Neuron (in vitro differentiated cells): ENCODE measurements around the gene KIF19.

Experiments used
- H2AFZ ChIP-seq: one replicate; pipeline ENCODE4 v1.6.1; 2013; ENCODE audit warnings: low read depth, mild to moderate bottlenecking, inconsistent platforms, low read length, moderate library complexity
- H3K27me3 ChIP-seq: one replicate; pipeline ENCODE4 v1.6.1; 2013; ENCODE audit warnings: low read length; ENCODE audit not compliant: insufficient read depth
- H3K36me3 ChIP-seq: one replicate; pipeline ENCODE4 v1.6.1; 2013; ENCODE audit warnings: low read length; ENCODE audit not compliant: insufficient read depth
- H3K4me1 ChIP-seq: one replicate; pipeline ENCODE4 v1.6.1; 2013; ENCODE audit warnings: low read length; ENCODE audit not compliant: insufficient read depth
- H3K4me3 ChIP-seq: 2 replicates; pipeline ENCODE4 v1.5.1; 2013; ENCODE audit warnings: mild to moderate bottlenecking, low read length, moderate library complexity
- H3K9me3 ChIP-seq: one replicate; pipeline ENCODE4 v1.6.1; 2013; ENCODE audit warnings: low read length

The KIF19 gene

DNA sequence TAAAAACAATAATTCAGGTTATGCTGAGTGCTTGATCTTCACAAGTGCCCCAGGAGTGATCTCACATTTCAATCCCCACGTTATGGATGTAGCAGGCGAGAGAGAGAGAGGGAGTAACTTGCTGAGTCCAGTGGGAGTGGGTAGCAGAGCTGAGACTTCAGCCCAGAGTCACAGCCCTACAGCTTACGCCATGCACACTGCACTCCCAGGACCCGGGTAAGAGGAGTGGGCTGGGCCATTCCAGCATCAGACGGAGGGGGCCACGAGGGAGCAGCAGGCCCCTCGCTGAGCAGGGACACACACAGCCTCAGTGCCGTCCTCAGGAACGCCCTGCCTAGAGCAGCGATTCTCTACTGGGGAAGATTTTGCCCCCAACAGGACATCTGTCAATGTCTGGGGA lies 9.8 kb upstream of the KIF19 start:
- peaks cover 9% of the 10 kb centered on the region for H3K27me3 ChIP-seq
- no peak overlapping the region for H2AFZ ChIP-seq
- no peaks in the 10 kb centered on the region for H3K4me1 ChIP-seq
- no peak overlapping the region for H3K4me3 ChIP-seq
- H3K36me3 ChIP-seq, result no peaks in the 10 kb centered on the region
- peaks cover 8% of the 10 kb centered on the region for H3K9me3 ChIP-seq

DNA sequence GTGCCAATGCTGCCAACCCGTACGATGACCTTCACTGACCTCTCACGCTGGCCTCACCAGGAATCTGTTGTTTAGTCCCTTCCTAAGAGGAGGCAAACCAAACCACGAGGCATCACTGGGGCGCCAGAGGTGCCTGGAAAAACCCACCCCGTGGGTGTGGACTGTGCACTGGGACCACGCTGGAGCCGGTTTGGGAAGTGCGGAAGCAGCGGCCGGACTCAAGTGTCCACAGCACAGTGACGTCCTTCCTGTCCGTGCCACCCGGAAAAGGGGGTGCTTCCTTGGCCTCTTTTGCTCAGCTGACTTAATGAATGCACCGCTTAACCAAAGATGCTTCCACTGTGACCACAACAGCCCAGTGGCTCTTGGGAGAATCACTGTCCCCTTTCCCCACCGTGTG lies 9.0 kb upstream of the KIF19 start:
- H3K27me3 ChIP-seq, result peaks cover 15% of the 10 kb centered on the region
- no peaks in the 10 kb centered on the region for H3K36me3 ChIP-seq
- no peaks in the 10 kb centered on the region for H3K4me1 ChIP-seq
- H3K4me3 ChIP-seq, result no peak overlapping the region
- H3K9me3 ChIP-seq, result peaks cover 5% of the 10 kb centered on the region
- no peak overlapping the region for H2AFZ ChIP-seq

DNA sequence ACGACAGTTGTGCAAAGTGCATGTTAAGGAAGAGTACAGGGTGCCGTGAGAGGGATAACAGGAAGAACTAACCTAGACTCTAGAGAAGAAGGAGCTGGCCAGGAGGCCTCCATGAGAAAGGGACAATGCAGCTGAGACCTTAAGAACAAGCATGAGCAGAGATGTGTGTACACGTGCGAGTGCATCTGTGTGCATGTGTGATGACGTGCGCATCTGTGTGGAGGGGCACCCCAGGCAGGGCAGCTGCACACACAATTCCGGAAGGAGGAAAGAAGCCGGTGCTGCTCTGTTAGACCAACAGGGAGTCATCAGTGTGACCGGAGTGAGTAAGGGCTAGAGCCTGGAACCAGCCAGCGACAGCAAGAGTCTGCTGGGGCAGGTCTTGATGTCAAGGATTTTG lies 7.6 kb upstream of the KIF19 start:
- no peaks in the 10 kb centered on the region for H3K4me1 ChIP-seq
- no peak overlapping the region for H3K4me3 ChIP-seq
- no peak overlapping the region for H2AFZ ChIP-seq
- H3K27me3 ChIP-seq, result peaks cover 20% of the 10 kb centered on the region
- no peaks in the 10 kb centered on the region for H3K9me3 ChIP-seq
- H3K36me3 ChIP-seq, result no peaks in the 10 kb centered on the region

- Histone ChIP-seq H3K36me3 (no peaks in the 10 kb centered on the region), H3K27me3 (peaks cover 60% of the 10 kb centered on the region), H3K4me1 (peaks cover 12% of the 10 kb centered on the region), H3K9me3 (no peaks in the 10 kb centered on the region), H3K4me3 (no peak overlapping the region), H2AFZ (no peak overlapping the region)
Measured at GRCh38 chr17:74324521-74324920, 1.5 kb upstream of the KIF19 start.

DNA sequence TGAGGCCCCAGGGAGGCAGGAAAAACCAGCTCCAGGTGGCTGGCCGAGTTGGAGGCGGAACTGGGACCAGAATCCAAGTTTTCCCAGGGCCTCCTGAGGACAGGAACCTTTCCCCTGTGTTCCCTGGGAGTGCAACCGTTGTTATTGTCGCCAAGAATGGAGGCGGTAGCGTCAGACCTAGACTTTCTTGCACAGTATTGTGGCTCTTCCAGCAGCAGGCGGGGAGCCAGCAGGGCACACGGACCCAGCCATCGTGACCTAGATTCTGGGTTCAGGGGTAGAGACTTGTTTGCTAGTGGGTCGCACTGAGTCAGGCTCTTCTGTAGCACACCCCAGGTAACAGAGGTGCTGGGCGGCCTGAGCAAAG lies 667 bp upstream of the KIF19 start:
- H3K4me3 ChIP-seq, result no peak overlapping the region
- H3K4me1 ChIP-seq, result peaks cover 12% of the 10 kb centered on the region
- H2AFZ ChIP-seq, result no peak overlapping the region
- H3K36me3 ChIP-seq, result no peaks in the 10 kb centered on the region
- no peaks in the 10 kb centered on the region for H3K9me3 ChIP-seq
- H3K27me3 ChIP-seq, result peaks cover 63% of the 10 kb centered on the region

- Histone ChIP-seq H3K4me3 (peak overlapping the region; percentile 8), H3K4me1 (peaks cover 12% of the 10 kb centered on the region), H2AFZ (no peak overlapping the region), H3K9me3 (no peaks in the 10 kb centered on the region), H3K36me3 (no peaks in the 10 kb centered on the region), H3K27me3 (peaks cover 66% of the 10 kb centered on the region)
Measured at GRCh38 chr17:74326506-74326905, 480 bp downstream of the KIF19 start.

GRCh38 chr17:74328487-74328886 lies 2.5 kb downstream of the KIF19 start:
- Histone ChIP-seq H3K9me3 (no peaks in the 10 kb centered on the region), H3K4me3 (no peak overlapping the region), H3K27me3 (peaks cover 66% of the 10 kb centered on the region), H3K36me3 (no peaks in the 10 kb centered on the region), H2AFZ (no peak overlapping the region), H3K4me1 (peaks cover 12% of the 10 kb centered on the region)

- no peaks in the 10 kb centered on the region for H3K36me3 ChIP-seq
- peaks cover 66% of the 10 kb centered on the region for H3K27me3 ChIP-seq
- H2AFZ ChIP-seq, result no peak overlapping the region
- no peak overlapping the region for H3K4me3 ChIP-seq
- peaks cover 12% of the 10 kb centered on the region for H3K4me1 ChIP-seq
- H3K9me3 ChIP-seq, result no peaks in the 10 kb centered on the region
Measured at GRCh38 chr17:74329378-74329777, 3.4 kb downstream of the KIF19 start.

DNA sequence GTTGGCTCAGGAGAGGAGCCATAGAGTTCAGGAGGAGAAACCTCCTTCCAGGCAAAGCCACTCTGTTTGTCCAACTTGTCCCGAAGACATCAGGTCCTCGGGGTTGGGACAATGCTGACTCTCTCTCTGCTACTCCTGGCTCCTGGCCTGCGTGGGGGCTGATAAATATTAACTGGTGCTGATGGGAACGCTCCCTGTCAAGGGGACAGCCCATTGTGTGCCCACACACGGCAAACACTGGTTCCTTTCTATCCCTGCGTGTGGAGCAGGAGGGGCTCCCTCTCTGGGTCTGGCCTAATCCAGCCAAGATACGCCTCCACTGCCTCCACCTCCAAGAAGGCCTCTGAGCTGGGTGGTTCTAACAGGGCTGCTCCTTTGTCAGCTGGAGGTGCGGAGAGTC lies 4.4 kb downstream of the KIF19 start:
- Histone ChIP-seq H3K9me3 (no peaks in the 10 kb centered on the region), H3K4me1 (peaks cover 12% of the 10 kb centered on the region), H2AFZ (no peak overlapping the region), H3K4me3 (no peak overlapping the region), H3K27me3 (peaks cover 56% of the 10 kb centered on the region), H3K36me3 (no peaks in the 10 kb centered on the region)

- peaks cover 43% of the 10 kb centered on the region for H3K27me3 ChIP-seq
- no peaks in the 10 kb centered on the region for H3K9me3 ChIP-seq
- no peak overlapping the region for H3K4me3 ChIP-seq
- no peak overlapping the region for H2AFZ ChIP-seq
- no peaks in the 10 kb centered on the region for H3K4me1 ChIP-seq
- H3K36me3 ChIP-seq, result no peaks in the 10 kb centered on the region
Measured at GRCh38 chr17:74332017-74332650, 6.1 kb downstream of the KIF19 start.

GRCh38 chr17:74332763-74333283 lies 6.8 kb downstream of the KIF19 start:
- Histone ChIP-seq H3K36me3 (no peaks in the 10 kb centered on the region), H2AFZ (no peak overlapping the region), H3K4me1 (no peaks in the 10 kb centered on the region), H3K4me3 (no peak overlapping the region), H3K9me3 (no peaks in the 10 kb centered on the region), H3K27me3 (peaks cover 44% of the 10 kb centered on the region)

- H3K36me3 ChIP-seq, result no peaks in the 10 kb centered on the region
- H3K4me1 ChIP-seq, result no peaks in the 10 kb centered on the region
- H2AFZ ChIP-seq, result no peak overlapping the region
- peaks cover 42% of the 10 kb centered on the region for H3K27me3 ChIP-seq
- H3K4me3 ChIP-seq, result no peak overlapping the region
- no peaks in the 10 kb centered on the region for H3K9me3 ChIP-seq
Measured at GRCh38 chr17:74334393-74335039, 8.5 kb downstream of the KIF19 start.

GRCh38 chr17:74335529-74336062 lies 9.6 kb downstream of the KIF19 start:
- H3K9me3 ChIP-seq, result no peaks in the 10 kb centered on the region
- H3K4me3 ChIP-seq, result no peak overlapping the region
- H3K27me3 ChIP-seq, result peaks cover 35% of the 10 kb centered on the region
- H3K36me3 ChIP-seq, result no peaks in the 10 kb centered on the region
- H2AFZ ChIP-seq, result no peak overlapping the region
- H3K4me1 ChIP-seq, result no peaks in the 10 kb centered on the region
